Lower leg skin (tissue), 4 donors: ENCODE results near the gene IFNGR2. TPM values are rescaled to one million over a fixed set of nuclear protein-coding genes. Genes with fewer than 3 reads are reported as not detected.
A peak's percentile ranks its signal among the peaks of the same experiment; 100 is the strongest.

Experiments
- DNase-seq, 2 donors: peaks; one replicate each; pipeline ENCODE4 v3.0.0-alpha.2; 2019; ENCODE audit warnings: low spot score in 2 of 2
- H3K4me3 ChIP-seq: fragments of 200-600 bp; sonication (generic); 2 replicates; pipeline ENCODE4 v1.5.1; 2017; ENCODE audit warnings: mild to moderate bottlenecking, low read depth; ENCODE audit not compliant: poor library complexity, severe bottlenecking
- POLR2A ChIP-seq, 2 donors: fragments of 450-650 bp; IDR thresholded peaks; one replicate each; pipeline ENCODE4 v1.6.1; 2016 to 2017; ENCODE audit warnings: antibody characterized with exemption in 2 of 2, mild to moderate bottlenecking in 1 of 2, moderate library complexity in 1 of 2
- WGBS, 2 donors: methylation state at CpG; one replicate each; pipeline ENCODE4 v1.1.5; 2018; 5-methylcytosine and 5-hydroxymethylcytosine counted together
- intact Hi-C: fragments of 100-400 bp; cut with DNase I; formaldehyde crosslinking; loops from one replicate; pipeline ENCODE4 v1.15.0; 2023; ENCODE audit warnings: low total_unique reads
- total RNA-seq, 4 donors: library from RNA; depleted of rRNA; stranded (reverse); fragments of >200 nt; gene quantifications; one replicate each; pipeline ENCODE4 v1.1.0, GENCODE V29; 2016
- TF ChIP-seq, protein P1 (sequence below), 3 donors: fragments of 450-650 bp; IDR thresholded peaks; one replicate each; pipeline ENCODE4 v1.5.1; 2016; ENCODE audit warnings: antibody characterized with exemption in 3 of 3, mild to moderate bottlenecking in 3 of 3, moderate library complexity in 2 of 3

The IFNGR2 gene
- total RNA-seq, 4 donors from 2014 or later: 46.7 to 74.1 (median 60.9) TPM

GRCh38 chr21:33418691-33419090 is 15.5 kb downstream of the IFNGR2 start:
- intact Hi-C loops: no loop called here

GRCh38 chr21:33419538-33420123 is 16.4 kb downstream of the IFNGR2 start:
- intact Hi-C loops: no loop called here
- DNase-seq: peak in 1 of 2 donors; percentile 54
- H3K4me3 ChIP-seq: no peak overlapping the region
- 80 to 85% methylated on average over 12 of the region's 12 CpGs for WGBS, 2 donors
- no peak for TF ChIP-seq POLR2A (IDR thresholded peaks at IDR 0.05)
- TF ChIP-seq, protein P1, sequence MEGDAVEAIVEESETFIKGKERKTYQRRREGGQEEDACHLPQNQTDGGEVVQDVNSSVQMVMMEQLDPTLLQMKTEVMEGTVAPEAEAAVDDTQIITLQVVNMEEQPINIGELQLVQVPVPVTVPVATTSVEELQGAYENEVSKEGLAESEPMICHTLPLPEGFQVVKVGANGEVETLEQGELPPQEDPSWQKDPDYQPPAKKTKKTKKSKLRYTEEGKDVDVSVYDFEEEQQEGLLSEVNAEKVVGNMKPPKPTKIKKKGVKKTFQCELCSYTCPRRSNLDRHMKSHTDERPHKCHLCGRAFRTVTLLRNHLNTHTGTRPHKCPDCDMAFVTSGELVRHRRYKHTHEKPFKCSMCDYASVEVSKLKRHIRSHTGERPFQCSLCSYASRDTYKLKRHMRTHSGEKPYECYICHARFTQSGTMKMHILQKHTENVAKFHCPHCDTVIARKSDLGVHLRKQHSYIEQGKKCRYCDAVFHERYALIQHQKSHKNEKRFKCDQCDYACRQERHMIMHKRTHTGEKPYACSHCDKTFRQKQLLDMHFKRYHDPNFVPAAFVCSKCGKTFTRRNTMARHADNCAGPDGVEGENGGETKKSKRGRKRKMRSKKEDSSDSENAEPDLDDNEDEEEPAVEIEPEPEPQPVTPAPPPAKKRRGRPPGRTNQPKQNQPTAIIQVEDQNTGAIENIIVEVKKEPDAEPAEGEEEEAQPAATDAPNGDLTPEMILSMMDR (IDR thresholded peaks at IDR 0.05): no peak

More at GRCh38 chr21:33418691-33419090, 15.5 kb downstream of the IFNGR2 start:
- WGBS, 2 donors: 26 to 29% methylated on average over 2 of the region's 2 CpGs
- TF ChIP-seq, protein P1 (IDR thresholded peaks at IDR 0.05): no peak
- TF ChIP-seq POLR2A (IDR thresholded peaks at IDR 0.05): no peak
- no peak overlapping the region for H3K4me3 ChIP-seq
- peak; percentile 81 to 95 for DNase-seq

GRCh38 chr21:33421713-33422393 is 18.6 kb downstream of the IFNGR2 start:
- no peak for TF ChIP-seq POLR2A (IDR thresholded peaks at IDR 0.05)
- TF ChIP-seq, protein P1 (IDR thresholded peaks at IDR 0.05): no peak
- no peak for DNase-seq
- WGBS, 2 donors: 94 to 98% methylated on average over 5 of the region's 5 CpGs
- H3K4me3 ChIP-seq: no peak overlapping the region
- intact Hi-C loops: no loop called here

DNA sequence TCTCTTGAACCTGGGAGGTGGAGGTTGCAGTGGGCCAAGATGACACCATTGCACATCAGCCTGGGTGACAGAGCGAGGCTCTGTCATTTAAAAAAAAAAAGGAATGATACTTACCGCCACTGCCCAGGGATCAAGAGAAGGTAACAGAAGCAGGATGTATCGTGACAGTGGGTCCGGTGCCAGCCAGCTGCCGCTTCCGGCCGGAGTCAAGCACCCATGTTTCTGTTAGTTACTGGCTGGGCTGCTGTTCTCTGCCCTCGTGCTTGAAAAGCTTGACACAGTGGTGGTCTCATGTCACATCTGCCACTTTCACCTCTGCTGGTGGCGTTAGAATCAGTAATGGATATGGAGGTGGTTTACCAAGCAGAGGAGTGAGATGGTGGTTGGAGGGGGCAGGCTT is 21.0 kb downstream of the IFNGR2 start:
- WGBS, 2 donors: 94 to 95% methylated on average over 9 of the region's 9 CpGs
- no peak for DNase-seq
- intact Hi-C loops: no loop called here
- TF ChIP-seq POLR2A (IDR thresholded peaks at IDR 0.05): no peak
- TF ChIP-seq, protein P1 (IDR thresholded peaks at IDR 0.05): no peak
- H3K4me3 ChIP-seq: no peak overlapping the region

- H3K4me3 ChIP-seq: no peak overlapping the region
- WGBS, 2 donors: 90 to 95% methylated on average over 3 of the region's 3 CpGs
- no peak for DNase-seq
- intact Hi-C loops: no loop called here
- TF ChIP-seq POLR2A (IDR thresholded peaks at IDR 0.05): no peak
- TF ChIP-seq, protein P1 (IDR thresholded peaks at IDR 0.05): no peak
Observed at GRCh38 chr21:33425825-33426224, 22.6 kb downstream of the IFNGR2 start.
